ENCODE results near the gene GPR137C.

Gene GPR137C

DNA sequence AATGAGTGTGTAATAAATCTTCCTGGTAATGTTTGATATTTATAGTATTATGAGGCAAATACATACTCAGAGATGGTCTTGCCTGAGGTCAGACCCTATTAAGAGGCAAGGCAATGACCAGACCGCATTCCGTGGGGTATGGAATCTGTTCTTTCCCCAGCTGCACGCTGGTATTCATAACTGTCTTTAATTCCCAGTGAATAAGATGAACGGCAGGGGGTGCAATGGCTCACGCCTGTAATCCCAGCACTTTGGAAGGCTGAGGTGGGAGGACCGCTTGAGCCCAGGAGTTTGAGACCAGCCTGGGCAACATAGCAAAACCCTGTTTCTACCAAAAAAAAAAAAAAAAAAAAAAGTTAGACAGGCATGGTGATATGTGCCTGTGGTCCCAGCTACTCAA, 98.1 kb downstream of the GPR137C start:
- no peak for DNase-seq
- intact Hi-C loops (cut with DNase I), result no loop called here

DNA sequence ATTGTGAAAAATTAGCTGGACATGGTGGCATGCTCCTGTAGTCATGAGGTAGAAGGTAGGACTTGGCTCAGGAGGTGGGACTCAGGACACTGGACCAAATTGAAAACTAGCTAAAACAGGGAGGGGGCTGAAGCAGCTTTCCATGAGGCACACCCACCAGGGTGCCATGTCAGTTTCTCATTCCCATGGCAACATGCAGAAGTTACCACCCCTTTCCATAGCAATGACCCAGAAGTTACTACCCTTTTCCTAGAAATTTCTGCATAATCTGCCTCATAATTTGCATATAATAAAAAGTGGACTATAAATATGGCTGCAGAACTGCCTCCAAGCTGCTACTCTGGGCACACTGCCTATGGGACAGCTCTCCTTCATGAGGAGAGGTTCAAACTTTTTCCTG, 104.3 kb downstream of the GPR137C start:
- DNase-seq, result no peak
- intact Hi-C loops (cut with DNase I), result no loop called here

DNA sequence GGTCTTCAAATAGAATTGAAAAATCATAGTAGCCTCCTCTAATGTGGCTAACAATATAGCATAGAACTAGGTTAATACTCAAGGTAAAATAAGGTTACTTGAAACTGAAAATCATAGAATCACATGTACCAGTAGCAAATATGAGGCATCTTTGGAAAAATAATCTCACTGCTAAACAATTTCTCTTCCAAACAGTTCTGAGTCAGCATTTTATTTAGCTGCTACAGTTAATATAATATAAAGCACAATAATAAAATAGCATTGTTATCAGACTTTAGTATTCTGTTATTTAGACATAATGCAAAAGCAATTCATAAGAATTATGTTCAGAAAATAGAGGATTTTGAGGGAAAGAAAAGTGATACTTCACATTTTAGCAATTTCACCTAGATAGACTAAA, 107.7 kb downstream of the GPR137C start:
- intact Hi-C loops (cut with DNase I), result no loop called here
- no peak for DNase-seq

DNA sequence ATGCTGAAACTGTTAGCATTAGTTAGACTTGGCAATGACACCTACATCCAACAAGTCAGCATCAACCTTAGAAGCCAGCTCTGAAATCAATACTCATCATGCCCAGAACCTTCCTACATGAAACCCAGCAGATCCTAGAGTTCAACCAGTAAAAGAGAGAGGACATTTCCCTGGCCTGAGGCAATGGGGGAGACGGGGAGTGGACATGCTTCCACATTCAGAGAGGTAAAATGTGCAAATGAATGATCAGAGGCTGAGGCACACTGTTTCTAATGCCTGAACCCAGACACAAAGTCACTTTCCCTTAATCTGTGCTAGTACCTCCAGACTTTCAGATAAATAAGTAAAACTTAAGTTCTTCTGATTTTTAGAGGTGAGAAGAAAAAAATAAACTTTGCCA, 108.2 kb downstream of the GPR137C start:
- no peak for DNase-seq
- intact Hi-C loops (cut with DNase I), result no loop called here

DNA sequence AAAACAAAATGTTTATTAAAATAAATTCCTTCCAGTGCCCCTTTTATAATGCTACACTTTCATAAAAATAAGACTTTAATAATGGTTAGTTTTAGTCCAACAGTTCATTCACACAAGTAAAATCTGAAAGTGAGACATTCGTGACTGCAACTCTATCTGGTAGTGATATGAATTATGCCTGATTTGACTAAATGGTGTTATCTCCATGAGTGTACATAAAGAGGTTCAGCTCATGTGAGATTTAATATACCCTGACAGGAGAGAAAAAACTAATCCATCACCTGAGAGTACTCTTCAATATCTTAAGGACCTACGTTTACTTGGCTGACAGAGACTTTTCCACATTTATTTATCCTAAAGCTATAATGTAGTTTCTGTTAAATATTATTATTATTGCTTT, 108.7 kb downstream of the GPR137C start:
- intact Hi-C loops (cut with DNase I), result no loop called here
- no peak for DNase-seq

DNA sequence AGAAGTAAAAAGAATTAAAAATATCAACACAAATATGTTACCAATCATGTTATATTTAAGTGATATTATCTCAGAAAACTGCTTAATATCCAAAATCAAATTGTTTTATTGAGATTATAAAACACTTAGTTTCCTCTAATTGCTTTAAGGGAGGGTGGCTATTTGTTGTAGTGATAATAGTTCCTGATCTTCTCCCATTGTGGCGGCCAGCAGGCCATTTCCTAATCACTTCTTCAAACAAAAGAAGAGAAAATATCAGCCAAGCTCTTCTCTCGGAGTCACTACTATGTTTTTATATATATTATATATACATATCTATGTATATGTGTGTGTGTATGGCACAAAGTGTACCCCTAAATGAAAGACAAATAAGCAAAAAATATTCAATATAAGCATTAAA, 111.2 kb downstream of the GPR137C start:
- intact Hi-C loops (cut with DNase I), result no loop called here
- no peak for DNase-seq

DNA sequence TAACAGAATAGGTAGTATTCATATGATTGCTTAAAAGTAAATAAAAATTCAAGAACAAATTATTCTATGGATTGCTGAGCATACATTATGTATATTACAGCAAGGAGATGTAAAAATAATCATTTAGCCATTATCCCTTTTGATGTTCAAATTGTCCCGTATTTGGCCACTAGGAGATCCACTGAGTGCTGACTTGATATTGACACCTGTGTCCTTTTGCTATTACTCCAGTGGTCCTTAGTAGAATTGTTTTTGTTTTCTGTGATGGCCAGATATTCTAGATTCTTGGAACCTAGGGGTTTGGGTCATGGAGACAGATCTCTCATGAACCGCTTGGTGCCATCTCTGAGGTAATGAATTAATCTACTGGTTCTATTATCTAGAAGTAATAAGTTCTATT, 126.0 kb downstream of the GPR137C start:
- no peak for DNase-seq
- intact Hi-C loops (cut with DNase I), result no loop called here

DNA sequence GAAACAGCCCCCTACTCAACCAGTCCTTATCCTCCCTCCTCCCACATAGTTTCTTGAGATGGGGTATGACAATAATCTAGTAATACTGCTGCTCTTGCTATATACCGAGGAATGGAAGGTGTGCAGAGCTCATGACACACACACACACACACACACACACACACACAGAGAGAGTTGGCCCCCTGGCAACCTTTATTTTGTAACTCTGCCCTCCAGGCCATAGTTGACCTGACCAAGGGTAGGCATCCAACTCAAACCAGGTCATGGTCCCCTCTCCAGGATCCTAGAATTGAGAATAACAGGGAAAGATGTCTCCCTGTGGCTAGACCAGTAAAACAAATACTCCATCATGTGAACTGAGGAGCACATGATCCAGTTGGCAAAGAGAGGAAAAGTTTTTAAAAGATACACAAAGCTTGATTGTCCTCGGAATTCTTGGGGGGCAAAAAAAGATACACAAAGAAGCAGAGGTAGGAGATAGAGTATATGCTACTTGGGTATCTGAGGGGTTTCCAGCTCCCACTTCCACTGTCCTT, 131.4 kb downstream of the GPR137C start:
- intact Hi-C loops (cut with DNase I), result no loop called here
- no peak for DNase-seq

DNA sequence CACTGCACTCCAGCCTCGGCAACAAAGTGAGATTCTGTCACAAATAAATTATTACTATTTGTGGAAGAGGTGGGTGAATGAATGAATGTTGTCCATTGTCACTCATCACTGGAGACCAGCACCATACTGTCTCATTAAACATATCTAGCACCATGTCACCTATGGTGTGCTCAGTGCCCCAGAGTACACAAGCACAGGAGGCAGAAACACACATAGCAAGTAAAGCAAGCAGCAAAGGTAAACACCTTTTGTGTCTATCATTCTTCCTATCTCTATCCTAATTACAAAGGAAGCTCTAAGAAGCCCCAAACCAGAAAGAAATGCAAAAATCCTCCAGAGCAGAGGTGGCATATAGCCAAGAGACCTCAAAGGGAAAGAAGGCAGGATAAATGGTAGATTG, 133.5 kb downstream of the GPR137C start:
- intact Hi-C loops (cut with DNase I), result no loop called here
- no peak for DNase-seq

All from head of caudate nucleus (tissue), 42 donors.